ENCODE measurements around the gene NPBWR2. TPM values are rescaled to one million over a fixed set of nuclear protein-coding genes. Genes with fewer than 3 reads are reported as not detected.

The NPBWR2 gene
- total RNA-seq, 1 donor from 2014 or later = not detected

DNA sequence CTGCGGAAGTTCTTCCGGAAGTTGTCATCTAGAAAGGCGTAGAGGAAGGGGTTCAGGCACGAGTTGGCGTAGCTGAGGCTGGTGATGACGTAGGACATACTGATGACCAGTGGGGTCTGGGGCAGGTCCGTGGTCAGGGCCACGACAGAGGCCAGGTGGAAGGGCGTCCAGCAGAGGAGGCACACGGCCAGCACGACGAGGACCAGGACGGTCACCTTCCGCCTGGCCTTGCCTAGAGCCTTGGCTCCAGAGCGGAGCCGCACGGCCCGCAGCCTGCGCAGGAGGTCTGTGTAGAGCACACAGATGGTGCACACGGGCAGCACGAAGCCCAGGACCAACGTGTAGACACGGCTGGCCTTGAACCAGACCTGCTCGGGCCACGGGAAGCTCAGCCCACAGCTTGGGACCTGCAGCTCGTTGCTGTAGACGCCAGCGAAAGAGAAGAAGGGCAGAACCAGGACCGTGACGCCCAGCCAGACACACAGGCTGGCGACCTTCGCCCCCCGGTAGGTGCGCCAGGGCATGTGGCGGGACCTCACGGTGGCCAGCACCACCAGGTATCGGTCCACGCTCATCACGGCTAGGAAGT, 1.4 kb downstream of the NPBWR2 start:
- no peak for DNase-seq (ENCODE audit: low read depth)
- Histone ChIP-seq H3K27me3 (ENCODE audit: control insufficient read depth, insufficient read depth, low read length) (peaks cover 19% of the 10 kb centered on the region), H3K36me3 (ENCODE audit: control insufficient read depth, insufficient read depth, low read length) (no peaks in the 10 kb centered on the region)

DNA sequence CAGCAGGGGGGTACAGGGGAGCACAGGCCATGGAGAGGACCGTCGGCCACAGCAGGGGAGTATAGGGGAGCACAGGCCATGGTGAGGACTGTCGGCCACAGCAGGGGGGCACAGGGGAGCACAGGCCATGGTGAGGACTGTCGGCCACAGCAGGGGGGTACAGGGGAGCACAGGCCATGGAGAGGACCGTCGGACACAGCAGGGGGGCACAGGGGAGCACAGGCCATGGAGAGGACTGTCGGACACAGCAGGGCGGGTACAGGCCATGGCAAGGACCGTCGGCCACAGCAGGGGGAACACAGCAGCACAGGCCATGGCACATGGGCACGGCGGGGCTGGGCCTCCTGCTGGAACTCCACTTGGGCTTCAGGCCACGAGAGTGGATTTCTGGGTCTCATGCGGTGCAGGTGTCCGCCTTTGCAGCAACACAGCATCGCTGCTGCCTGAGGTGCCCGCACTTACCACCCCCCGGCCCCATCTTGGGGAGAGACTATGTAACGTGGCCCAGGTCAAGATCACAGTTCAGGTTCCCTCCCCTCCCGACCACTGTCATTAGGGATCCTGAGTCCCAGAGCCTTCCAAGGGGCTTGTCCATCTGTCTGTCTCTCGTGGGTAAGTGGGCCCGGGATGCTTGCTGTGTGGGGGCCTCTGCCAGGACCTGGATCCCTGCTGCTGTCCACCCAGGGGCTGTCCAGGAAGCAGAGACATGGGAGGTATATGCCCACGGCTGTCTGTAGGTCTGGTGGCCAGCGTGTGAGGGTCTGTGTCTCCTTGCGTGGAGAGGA, 2.5 kb downstream of the NPBWR2 start:
- DNase-seq (ENCODE audit: low read depth) = no peak
- peaks cover 24% of the 10 kb centered on the region for H3K27me3 ChIP-seq (ENCODE audit: control insufficient read depth, insufficient read depth, low read length)
- no peak for FAIRE-seq
- H3K36me3 ChIP-seq (ENCODE audit: control insufficient read depth, insufficient read depth, low read length) = no peaks in the 10 kb centered on the region
- TF ChIP-seq, protein P1, sequence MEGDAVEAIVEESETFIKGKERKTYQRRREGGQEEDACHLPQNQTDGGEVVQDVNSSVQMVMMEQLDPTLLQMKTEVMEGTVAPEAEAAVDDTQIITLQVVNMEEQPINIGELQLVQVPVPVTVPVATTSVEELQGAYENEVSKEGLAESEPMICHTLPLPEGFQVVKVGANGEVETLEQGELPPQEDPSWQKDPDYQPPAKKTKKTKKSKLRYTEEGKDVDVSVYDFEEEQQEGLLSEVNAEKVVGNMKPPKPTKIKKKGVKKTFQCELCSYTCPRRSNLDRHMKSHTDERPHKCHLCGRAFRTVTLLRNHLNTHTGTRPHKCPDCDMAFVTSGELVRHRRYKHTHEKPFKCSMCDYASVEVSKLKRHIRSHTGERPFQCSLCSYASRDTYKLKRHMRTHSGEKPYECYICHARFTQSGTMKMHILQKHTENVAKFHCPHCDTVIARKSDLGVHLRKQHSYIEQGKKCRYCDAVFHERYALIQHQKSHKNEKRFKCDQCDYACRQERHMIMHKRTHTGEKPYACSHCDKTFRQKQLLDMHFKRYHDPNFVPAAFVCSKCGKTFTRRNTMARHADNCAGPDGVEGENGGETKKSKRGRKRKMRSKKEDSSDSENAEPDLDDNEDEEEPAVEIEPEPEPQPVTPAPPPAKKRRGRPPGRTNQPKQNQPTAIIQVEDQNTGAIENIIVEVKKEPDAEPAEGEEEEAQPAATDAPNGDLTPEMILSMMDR (IDR thresholded peaks at IDR 0.05; ENCODE audit: insufficient read depth, low read length, severe bottlenecking) = no peak
- H3K4me3 ChIP-seq (ENCODE audit: low read depth, low read length) = no peak overlapping the region

More for the DNA sequence above, 1.4 kb downstream of the NPBWR2 start:
- TF ChIP-seq, protein P1 (IDR thresholded peaks at IDR 0.05; ENCODE audit: insufficient read depth, low read length, severe bottlenecking) = no peak
- FAIRE-seq = no peak
- H3K4me3 ChIP-seq (ENCODE audit: low read depth, low read length) = no peak overlapping the region

DNA sequence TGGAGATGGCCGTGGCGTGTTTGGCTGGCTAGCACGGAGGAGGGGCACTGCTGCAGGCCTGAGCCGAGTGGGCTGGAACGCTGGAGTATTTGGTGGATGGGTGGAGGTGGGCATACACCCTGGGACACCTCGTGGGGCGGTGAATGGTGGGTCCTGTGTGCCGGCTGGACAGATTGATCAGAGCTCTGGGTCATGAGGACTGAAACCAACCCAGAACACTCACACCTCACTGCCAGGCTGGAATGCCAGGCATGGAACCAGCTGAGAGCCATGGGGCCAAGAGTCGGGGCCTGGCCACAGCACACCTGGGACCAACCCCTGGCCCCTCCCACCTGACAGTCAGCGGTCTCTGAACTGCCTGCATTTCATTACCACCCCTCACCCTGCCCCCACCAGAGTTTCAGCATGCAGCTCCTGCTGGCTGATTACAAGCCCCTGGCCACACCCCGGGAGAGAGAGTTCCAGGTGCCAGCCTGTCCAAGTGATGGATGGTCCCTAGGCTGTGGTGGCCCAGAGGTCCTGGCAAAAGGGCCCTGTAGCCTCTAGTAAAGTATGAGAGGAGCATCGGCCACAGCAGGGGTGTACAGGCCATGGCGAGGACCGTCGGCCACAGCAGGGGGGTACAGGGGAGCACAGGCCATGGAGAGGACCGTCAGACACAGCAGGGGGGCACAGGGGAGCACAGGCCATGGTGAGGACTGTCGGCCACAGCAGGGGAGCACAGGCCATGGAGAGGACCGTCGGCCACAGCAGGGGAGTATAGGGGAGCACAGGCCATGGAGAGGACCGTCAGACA, 3.3 kb downstream of the NPBWR2 start:
- FAIRE-seq (no peak), DNase-seq (ENCODE audit: low read depth) (no peak)
- H3K4me3 ChIP-seq (ENCODE audit: low read depth, low read length) = no peak overlapping the region
- TF ChIP-seq, protein P1 (IDR thresholded peaks at IDR 0.05; ENCODE audit: insufficient read depth, low read length, severe bottlenecking) = no peak
- peaks cover 24% of the 10 kb centered on the region for H3K27me3 ChIP-seq (ENCODE audit: control insufficient read depth, insufficient read depth, low read length)
- no peaks in the 10 kb centered on the region for H3K36me3 ChIP-seq (ENCODE audit: control insufficient read depth, insufficient read depth, low read length)

DNA sequence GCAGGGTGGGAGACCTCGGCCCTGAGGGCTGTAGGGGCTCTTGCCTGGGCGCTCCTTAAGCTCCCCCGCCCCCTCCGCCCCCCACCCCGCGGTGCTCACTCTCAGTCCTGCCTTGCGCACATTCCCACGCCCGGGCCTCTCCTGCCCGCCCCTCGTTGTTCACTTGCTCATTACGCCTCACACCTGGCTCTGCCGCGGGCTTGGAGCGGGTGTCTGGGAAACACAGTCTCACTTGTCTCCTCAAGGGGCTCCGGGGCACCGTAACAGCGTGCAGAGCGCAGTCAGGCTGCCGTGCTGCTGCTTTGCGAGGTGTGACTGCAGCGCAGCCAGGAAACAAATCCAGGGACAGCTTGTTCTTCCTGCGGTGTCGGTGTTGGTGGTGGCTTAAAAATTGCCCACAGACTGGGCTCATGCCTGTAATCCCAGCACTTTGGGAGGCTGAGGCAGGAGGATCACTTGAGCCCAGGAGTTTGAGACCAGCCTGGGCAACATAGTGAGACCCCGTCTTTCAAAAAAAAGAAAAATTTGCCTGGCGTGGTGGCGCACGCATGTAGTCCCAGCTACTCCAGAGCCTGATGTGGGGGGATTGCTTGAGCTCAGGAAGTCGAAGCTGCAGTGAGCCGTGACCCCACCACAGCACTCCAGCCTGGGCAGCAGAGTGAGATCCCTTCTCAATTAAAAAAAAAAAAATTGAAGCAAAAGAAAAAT, 4.6 kb downstream of the NPBWR2 start:
- Histone ChIP-seq H3K4me3 (ENCODE audit: low read depth, low read length) (no peak overlapping the region), H3K27me3 (ENCODE audit: control insufficient read depth, insufficient read depth, low read length) (peaks cover 21% of the 10 kb centered on the region), H3K36me3 (ENCODE audit: control insufficient read depth, insufficient read depth, low read length) (no peaks in the 10 kb centered on the region)
- no peak for FAIRE-seq
- TF ChIP-seq, protein P1 (IDR thresholded peaks at IDR 0.05; ENCODE audit: insufficient read depth, low read length, severe bottlenecking) = no peak
- DNase-seq (ENCODE audit: low read depth) = no peak

DNA sequence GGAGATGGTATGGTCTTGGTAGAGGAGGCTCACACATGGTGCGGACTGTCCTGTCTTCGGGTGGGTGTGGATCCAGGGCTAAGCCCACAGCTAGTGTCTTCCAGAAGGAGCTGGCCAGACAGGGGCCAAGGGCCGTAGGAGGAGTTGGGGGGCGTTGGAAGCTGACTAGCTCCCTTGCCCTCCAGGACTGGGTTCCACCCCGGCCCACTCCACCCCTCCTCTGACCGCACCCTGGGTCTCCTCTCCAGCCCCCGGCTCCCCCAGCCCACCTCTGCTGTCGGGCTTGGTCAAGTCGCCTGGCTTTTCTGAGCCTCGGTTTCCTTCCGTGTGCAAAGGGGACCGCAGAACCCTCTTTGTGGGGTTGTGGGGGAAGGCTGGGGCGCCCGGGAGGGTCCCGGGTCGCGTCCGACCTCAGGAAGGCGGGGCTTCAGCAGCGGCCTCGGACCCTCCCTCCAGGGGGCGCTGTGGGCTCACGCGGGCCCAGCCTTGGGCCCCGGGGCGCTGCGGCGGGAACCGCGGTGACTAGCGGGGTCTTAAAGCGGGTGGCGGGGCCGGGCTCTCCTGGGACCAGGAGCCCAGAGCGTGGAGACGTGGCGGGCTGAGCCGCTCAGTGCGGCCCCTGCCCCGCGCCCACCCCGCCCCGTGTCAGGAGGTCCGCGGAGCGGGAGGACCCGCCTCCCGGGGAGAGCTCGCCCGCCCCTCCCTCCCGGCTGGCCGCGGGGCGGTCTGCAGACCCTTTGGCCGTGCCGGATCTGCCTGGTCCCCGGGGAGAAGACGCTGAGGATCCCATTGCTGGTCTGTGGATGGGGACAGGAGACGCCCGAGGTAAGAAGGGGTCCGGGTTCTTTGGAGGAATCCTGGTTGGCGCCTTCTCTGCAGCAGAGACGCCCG, 5.4 kb downstream of the NPBWR2 start:
- DNase-seq (ENCODE audit: low read depth) (no peak), FAIRE-seq (no peak)
- peaks cover 19% of the 10 kb centered on the region for H3K27me3 ChIP-seq (ENCODE audit: control insufficient read depth, insufficient read depth, low read length)
- peak overlapping the region; percentile 6 for H3K4me3 ChIP-seq (ENCODE audit: low read depth, low read length)
- no peaks in the 10 kb centered on the region for H3K36me3 ChIP-seq (ENCODE audit: control insufficient read depth, insufficient read depth, low read length)
- TF ChIP-seq, protein P1 (IDR thresholded peaks at IDR 0.05; ENCODE audit: insufficient read depth, low read length, severe bottlenecking) = peak; percentile 86

Data from bronchial epithelial cell (primary cell).